GM12892 (cell line): Measurements from ENCODE around the gene FTO.

ENCODE experiments used
- POLR2A ChIP-seq: IDR thresholded peaks from 2 replicates; pipeline ENCODE4 v1.6.1; 2011; ENCODE audit warnings: low read depth, low read length, control low read depth
- POLR2AphosphoS5 ChIP-seq: IDR thresholded peaks from 2 replicates; pipeline ENCODE4 v1.6.1; 2011; ENCODE audit warnings: low read depth, low read length, control low read depth
- TAF1 ChIP-seq: IDR thresholded peaks from 2 replicates; pipeline ENCODE4 v1.6.1; 2011; ENCODE audit warnings: low read depth, mild to moderate bottlenecking, control low read depth, low read length, borderline replicate concordance

GRCh38 chr16:54053891-54054820 is 350.2 kb downstream of the FTO start:
- TF ChIP-seq POLR2A: no peak
- TF ChIP-seq POLR2AphosphoS5: no peak
- TF ChIP-seq TAF1: no peak
